SK-N-SH (cell line): ENCODE measurements around the gene SLC6A13.
"Not testable (repeated sequence)": the region's sequence is repeated elsewhere in the genome, so short reads cannot be mapped to it uniquely, and the experiment has no call there.

Source experiments
- ELF1 ChIP-seq: IDR thresholded peaks from 2 replicates; pipeline ENCODE4 v1.4.0; 2012
- POLR2AphosphoS5 ChIP-seq: IDR thresholded peaks from 2 replicates; pipeline ENCODE4 v1.6.1; 2012; ENCODE audit warnings: low read depth, low read length
- SIN3A ChIP-seq: IDR thresholded peaks from 2 replicates; pipeline ENCODE4 v1.6.1; 2012; ENCODE audit warnings: low read depth, mild to moderate bottlenecking, low read length, moderate library complexity, borderline replicate concordance
- SMC3 ChIP-seq: IDR thresholded peaks from 2 replicates; pipeline ENCODE4 v1.6.1; 2012; ENCODE audit warnings: low read depth, low read length, improper control_type of control experiment
- TF ChIP-seq, protein P1 (sequence below): IDR thresholded peaks from 2 replicates; pipeline ENCODE4; 2012
- TF ChIP-seq, protein P2 (sequence below): fragments of 200-600 bp; sonication (generic); IDR thresholded peaks from 2 replicates; pipeline ENCODE4 v1.6.1; 2017; ENCODE audit warnings: antibody characterized with exemption, mild to moderate bottlenecking, moderate library complexity
- TF ChIP-seq, protein P3 (sequence below): IDR thresholded peaks from 2 replicates; pipeline ENCODE4 v1.4.0; 2012; ENCODE audit warnings: low read depth
- TF ChIP-seq, protein P4 (sequence below): IDR thresholded peaks from 2 replicates; pipeline ENCODE4 v1.6.1; 2012; ENCODE audit warnings: mild to moderate bottlenecking, low read depth, low read length, moderate library complexity

DNA sequence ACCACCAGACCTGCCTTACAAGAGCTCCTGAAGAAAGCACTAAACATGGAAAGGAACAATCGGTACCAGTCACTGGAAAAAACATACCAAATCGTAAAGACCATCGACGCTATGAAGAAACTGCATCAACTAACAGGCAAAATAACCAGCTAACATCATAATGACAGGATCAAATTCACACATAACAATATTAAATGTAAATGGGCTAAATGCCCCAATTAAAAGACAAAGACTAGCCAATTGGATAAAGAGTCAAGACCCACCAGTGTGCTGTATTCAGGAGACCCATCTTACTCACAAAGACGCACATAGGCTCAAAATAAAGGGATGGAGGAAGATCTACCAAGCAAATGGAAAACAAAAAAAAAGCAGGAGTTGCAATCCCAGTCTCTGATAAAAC is 36.9 kb upstream of the SLC6A13 start:
- TF ChIP-seq SMC3, ELF1, SIN3A, POLR2AphosphoS5: not testable (repeated sequence)
- TF ChIP-seq, protein P1, sequence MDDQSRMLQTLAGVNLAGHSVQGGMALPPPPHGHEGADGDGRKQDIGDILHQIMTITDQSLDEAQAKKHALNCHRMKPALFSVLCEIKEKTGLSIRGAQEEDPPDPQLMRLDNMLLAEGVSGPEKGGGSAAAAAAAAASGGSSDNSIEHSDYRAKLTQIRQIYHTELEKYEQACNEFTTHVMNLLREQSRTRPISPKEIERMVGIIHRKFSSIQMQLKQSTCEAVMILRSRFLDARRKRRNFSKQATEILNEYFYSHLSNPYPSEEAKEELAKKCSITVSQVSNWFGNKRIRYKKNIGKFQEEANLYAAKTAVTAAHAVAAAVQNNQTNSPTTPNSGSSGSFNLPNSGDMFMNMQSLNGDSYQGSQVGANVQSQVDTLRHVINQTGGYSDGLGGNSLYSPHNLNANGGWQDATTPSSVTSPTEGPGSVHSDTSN, result not testable (repeated sequence)
- TF ChIP-seq, protein P2, sequence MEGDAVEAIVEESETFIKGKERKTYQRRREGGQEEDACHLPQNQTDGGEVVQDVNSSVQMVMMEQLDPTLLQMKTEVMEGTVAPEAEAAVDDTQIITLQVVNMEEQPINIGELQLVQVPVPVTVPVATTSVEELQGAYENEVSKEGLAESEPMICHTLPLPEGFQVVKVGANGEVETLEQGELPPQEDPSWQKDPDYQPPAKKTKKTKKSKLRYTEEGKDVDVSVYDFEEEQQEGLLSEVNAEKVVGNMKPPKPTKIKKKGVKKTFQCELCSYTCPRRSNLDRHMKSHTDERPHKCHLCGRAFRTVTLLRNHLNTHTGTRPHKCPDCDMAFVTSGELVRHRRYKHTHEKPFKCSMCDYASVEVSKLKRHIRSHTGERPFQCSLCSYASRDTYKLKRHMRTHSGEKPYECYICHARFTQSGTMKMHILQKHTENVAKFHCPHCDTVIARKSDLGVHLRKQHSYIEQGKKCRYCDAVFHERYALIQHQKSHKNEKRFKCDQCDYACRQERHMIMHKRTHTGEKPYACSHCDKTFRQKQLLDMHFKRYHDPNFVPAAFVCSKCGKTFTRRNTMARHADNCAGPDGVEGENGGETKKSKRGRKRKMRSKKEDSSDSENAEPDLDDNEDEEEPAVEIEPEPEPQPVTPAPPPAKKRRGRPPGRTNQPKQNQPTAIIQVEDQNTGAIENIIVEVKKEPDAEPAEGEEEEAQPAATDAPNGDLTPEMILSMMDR, result not testable (repeated sequence)
- TF ChIP-seq, protein P3, sequence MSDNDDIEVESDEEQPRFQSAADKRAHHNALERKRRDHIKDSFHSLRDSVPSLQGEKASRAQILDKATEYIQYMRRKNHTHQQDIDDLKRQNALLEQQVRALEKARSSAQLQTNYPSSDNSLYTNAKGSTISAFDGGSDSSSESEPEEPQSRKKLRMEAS, result not testable (repeated sequence)
- TF ChIP-seq, protein P4, sequence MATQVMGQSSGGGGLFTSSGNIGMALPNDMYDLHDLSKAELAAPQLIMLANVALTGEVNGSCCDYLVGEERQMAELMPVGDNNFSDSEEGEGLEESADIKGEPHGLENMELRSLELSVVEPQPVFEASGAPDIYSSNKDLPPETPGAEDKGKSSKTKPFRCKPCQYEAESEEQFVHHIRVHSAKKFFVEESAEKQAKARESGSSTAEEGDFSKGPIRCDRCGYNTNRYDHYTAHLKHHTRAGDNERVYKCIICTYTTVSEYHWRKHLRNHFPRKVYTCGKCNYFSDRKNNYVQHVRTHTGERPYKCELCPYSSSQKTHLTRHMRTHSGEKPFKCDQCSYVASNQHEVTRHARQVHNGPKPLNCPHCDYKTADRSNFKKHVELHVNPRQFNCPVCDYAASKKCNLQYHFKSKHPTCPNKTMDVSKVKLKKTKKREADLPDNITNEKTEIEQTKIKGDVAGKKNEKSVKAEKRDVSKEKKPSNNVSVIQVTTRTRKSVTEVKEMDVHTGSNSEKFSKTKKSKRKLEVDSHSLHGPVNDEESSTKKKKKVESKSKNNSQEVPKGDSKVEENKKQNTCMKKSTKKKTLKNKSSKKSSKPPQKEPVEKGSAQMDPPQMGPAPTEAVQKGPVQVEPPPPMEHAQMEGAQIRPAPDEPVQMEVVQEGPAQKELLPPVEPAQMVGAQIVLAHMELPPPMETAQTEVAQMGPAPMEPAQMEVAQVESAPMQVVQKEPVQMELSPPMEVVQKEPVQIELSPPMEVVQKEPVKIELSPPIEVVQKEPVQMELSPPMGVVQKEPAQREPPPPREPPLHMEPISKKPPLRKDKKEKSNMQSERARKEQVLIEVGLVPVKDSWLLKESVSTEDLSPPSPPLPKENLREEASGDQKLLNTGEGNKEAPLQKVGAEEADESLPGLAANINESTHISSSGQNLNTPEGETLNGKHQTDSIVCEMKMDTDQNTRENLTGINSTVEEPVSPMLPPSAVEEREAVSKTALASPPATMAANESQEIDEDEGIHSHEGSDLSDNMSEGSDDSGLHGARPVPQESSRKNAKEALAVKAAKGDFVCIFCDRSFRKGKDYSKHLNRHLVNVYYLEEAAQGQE, result not testable (repeated sequence)
